H1 (cell line): ENCODE measurements around the gene PARP4. TPM values are rescaled to one million over a fixed set of nuclear protein-coding genes. Genes with fewer than 3 reads are reported as not detected.
A peak's percentile ranks its signal among the peaks of the same experiment; 100 is the strongest.
"Not testable (repeated sequence)": the region's sequence is repeated elsewhere in the genome, so short reads cannot be mapped to it uniquely, and the experiment has no call there.

Experiments used
- CTCF ChIA-PET: fragments of 300-600 bp; sonication (Branson Sonifier 250); formaldehyde crosslinking; loops from one replicate; lab custom pipeline; 2021; ENCODE audit not compliant: partially characterized antibody; lab: Charles Lee
- POLR2A ChIA-PET: fragments of 300-600 bp; sonication (Branson Sonifier 250); formaldehyde crosslinking; loops from one replicate; lab custom pipeline; 2021; ENCODE audit warnings: inconsistent platforms; ENCODE audit not compliant: partially characterized antibody; lab: Charles Lee
- DNase-seq, 2 experiments: peaks; one replicate each; pipeline versions ENCODE4 v3.0.0 to v3.0.0-alpha.2; 2010 to 2022; ENCODE audit warnings: low spot score in 2 of 2, low read depth in 1 of 2, mixed read lengths in 1 of 2
- FAIRE-seq: peaks from 2 replicates; lab custom pipeline; 2011; peaks lifted over from hg19 to GRCh38; lab: Jason Lieb, UNC
- H2AFZ ChIP-seq: 2 replicates; pipeline ENCODE4 v1.8.1; 2012; ENCODE audit warnings: low read length, inconsistent platforms
- H2AK5ac ChIP-seq: 2 replicates; pipeline ENCODE4 v1.6.1; 2013; ENCODE audit warnings: low read depth, low read length
- H2BK120ac ChIP-seq: replicated peaks from 2 replicates; pipeline ENCODE3; 2013; ENCODE audit warnings: low read depth, low read length, inconsistent platforms
- H2BK12ac ChIP-seq: 2 replicates; pipeline ENCODE4 v1.6.1; 2013; ENCODE audit warnings: low read depth, low read length
- H2BK15ac ChIP-seq: 2 replicates; pipeline ENCODE4 v1.6.1; 2013; ENCODE audit warnings: low read length
- H2BK20ac ChIP-seq: 2 replicates; pipeline ENCODE4 v1.6.1; 2013; ENCODE audit warnings: low read length
- H2BK5ac ChIP-seq: 2 replicates; pipeline ENCODE4 v1.6.1; 2013; ENCODE audit warnings: low read depth, low read length
- H3K14ac ChIP-seq: 2 replicates; pipeline ENCODE4 v1.6.1; 2013; ENCODE audit warnings: inconsistent platforms; ENCODE audit not compliant: insufficient read length
- H3K18ac ChIP-seq: 2 replicates; pipeline ENCODE4 v1.6.1; 2013; ENCODE audit warnings: low read length; ENCODE audit errors: extremely low read depth
- H3K23ac ChIP-seq: 2 replicates; pipeline ENCODE4 v1.6.1; 2013; ENCODE audit warnings: inconsistent platforms; ENCODE audit not compliant: insufficient read length
- H3K23me2 ChIP-seq: 2 replicates; pipeline ENCODE4 v1.6.1; 2013; ENCODE audit warnings: low read depth, low read length
- H3K27ac ChIP-seq: 2 replicates; pipeline ENCODE4 v1.6.1; 2011; ENCODE audit warnings: low read depth, low read length, inconsistent platforms
- H3K27me3 ChIP-seq, 4 experiments: replicated peaks in 1 of 4; 1 replicate in 1 of 4; 2 replicates in 3 of 4; pipeline versions ENCODE4 v1.6.1 to v1.8.1; 2011 to 2013; ENCODE audit warnings: low read length in 3 of 4, mild to moderate bottlenecking in 3 of 4, inconsistent platforms in 2 of 4, mixed read lengths in 2 of 4, moderate library complexity in 1 of 4; ENCODE audit not compliant: control insufficient read depth in 3 of 4, insufficient read depth in 3 of 4; ENCODE audit errors: extremely low read depth in 1 of 4
- H3K36me3 ChIP-seq, 4 experiments: 2 replicates each; pipeline versions ENCODE4 v1.6.1 to v1.8.1; 2011 to 2013; ENCODE audit warnings: mild to moderate bottlenecking in 4 of 4, low read length in 3 of 4, moderate library complexity in 2 of 4, control low read depth in 1 of 4, inconsistent platforms in 1 of 4; ENCODE audit not compliant: insufficient read depth in 4 of 4, control insufficient read depth in 2 of 4
- H3K4ac ChIP-seq: replicated peaks from 2 replicates; pipeline ENCODE3; 2013; ENCODE audit warnings: low read length, low read depth, mixed read lengths, inconsistent platforms; ENCODE audit not compliant: insufficient read length
- H3K4me1 ChIP-seq, 4 experiments: replicated peaks in 1 of 4; 1 replicate in 1 of 4; 2 replicates in 3 of 4; pipeline versions ENCODE4 v1.6.1 to v1.8.1; 2011 to 2013; ENCODE audit warnings: low read length in 3 of 4, inconsistent platforms in 2 of 4, mixed read lengths in 1 of 4; ENCODE audit not compliant: insufficient read depth in 4 of 4, control insufficient read depth in 3 of 4
- H3K4me2 ChIP-seq, 2 experiments: 2 replicates each; pipeline versions ENCODE4 v1.6.1 to v1.8.1; 2011 to 2013; ENCODE audit warnings: low read depth in 2 of 2, low read length in 2 of 2, control low read depth in 1 of 2, inconsistent platforms in 1 of 2, mild to moderate bottlenecking in 1 of 2; ENCODE audit not compliant: insufficient read depth in 1 of 2
- H3K4me3 ChIP-seq, 4 experiments: fragments of 200-600, 300-600 bp in 1 of 4; sonication (generic), shearing (Covaris generic), sonication (Bioruptor Twin) in 1 of 4; 2 replicates each; pipeline versions ENCODE4 v1.5.1 to v1.8.1; 2011 to 2016; ENCODE audit warnings: low read length in 4 of 4, low read depth in 3 of 4, control low read depth in 2 of 4, inconsistent platforms in 2 of 4, mild to moderate bottlenecking in 2 of 4, mixed read lengths in 1 of 4, moderate library complexity in 1 of 4; ENCODE audit not compliant: insufficient read depth in 2 of 4; ENCODE audit errors: extremely low read depth in 1 of 4
- H3K56ac ChIP-seq: replicated peaks from 2 replicates; pipeline ENCODE3; 2013; ENCODE audit warnings: low read depth, mild to moderate bottlenecking, mixed read lengths, low read length, inconsistent platforms; ENCODE audit not compliant: insufficient read length
- H3K79me1 ChIP-seq: 2 replicates; pipeline ENCODE4 v1.6.1; 2013; ENCODE audit warnings: low read depth, low read length, control low read depth
- H3K79me2 ChIP-seq, 2 experiments: 2 replicates each; pipeline versions ENCODE4 v1.6.1 to v1.8.1; 2012 to 2013; ENCODE audit warnings: low read length in 2 of 2, mild to moderate bottlenecking in 2 of 2, inconsistent platforms in 1 of 2; ENCODE audit not compliant: insufficient read depth in 2 of 2, control insufficient read depth in 1 of 2
- H3K9ac ChIP-seq, 4 experiments: replicated peaks in 1 of 4; 1 replicate in 1 of 4; 2 replicates in 3 of 4; pipeline versions ENCODE4 v1.6.1 to v1.8.1; 2011 to 2013; ENCODE audit warnings: low read depth in 3 of 4, low read length in 3 of 4, control low read depth in 2 of 4, mild to moderate bottlenecking in 2 of 4, moderate library complexity in 2 of 4, inconsistent platforms in 1 of 4; ENCODE audit errors: extremely low read depth in 1 of 4
- H3K9me3 ChIP-seq, 2 experiments: 2 replicates each; pipeline versions ENCODE4 v1.6.1 to v1.8.1; 2012 to 2013; ENCODE audit warnings: mild to moderate bottlenecking in 2 of 2, moderate library complexity in 2 of 2, control low read depth in 1 of 2, inconsistent platforms in 1 of 2, low read depth in 1 of 2, low read length in 1 of 2, mixed read lengths in 1 of 2; ENCODE audit not compliant: insufficient read depth in 2 of 2
- H4K20me1 ChIP-seq, 2 experiments: replicated peaks in 1 of 2; 2 replicates each; pipeline versions ENCODE3 to v1.8.1; 2011 to 2013; ENCODE audit warnings: inconsistent platforms in 2 of 2, low read length in 2 of 2, mild to moderate bottlenecking in 1 of 2; ENCODE audit not compliant: insufficient read depth in 2 of 2, control insufficient read depth in 1 of 2
- H4K5ac ChIP-seq: 2 replicates; pipeline ENCODE4 v1.6.1; 2013; ENCODE audit warnings: low read length, low read depth, mixed read lengths, inconsistent platforms; ENCODE audit not compliant: insufficient read length
- H4K8ac ChIP-seq: 2 replicates; pipeline ENCODE4 v1.8.0; 2013; ENCODE audit warnings: mild to moderate bottlenecking, moderate library complexity, low read length, inconsistent platforms; ENCODE audit not compliant: insufficient read depth; ENCODE audit errors: extremely low read depth
- H4K91ac ChIP-seq: replicated peaks from 2 replicates; pipeline ENCODE3; 2013; ENCODE audit warnings: low read length, mixed read lengths, inconsistent platforms; ENCODE audit not compliant: insufficient read length
- MAX ChIP-seq: IDR thresholded peaks from 2 replicates; pipeline ENCODE4 v1.6.1; 2012; ENCODE audit warnings: inconsistent platforms
- WGBS, 2 experiments: shearing (Covaris generic) in 1 of 2; methylation state at CpG; one replicate each; pipeline versions ENCODE4 v1.1.6 to v1.1.7; 2013 to 2015; ENCODE audit warnings: low lambda C conversion rate in 2 of 2, mixed read lengths in 2 of 2, inconsistent platforms in 1 of 2, low coverage in 1 of 2, missing lambda C conversion rate in 1 of 2; ENCODE audit not compliant: insufficient replicate concordance in 2 of 2, insufficient coverage in 1 of 2, insufficient read length in 1 of 2; ENCODE audit errors: extremely low coverage in 1 of 2, missing lambda C conversion rate in 1 of 2; 5-methylcytosine and 5-hydroxymethylcytosine counted together
- polyA plus RNA-seq, 7 experiments: library from polyadenylated mRNA; depleted of rRNA in 3 of 7; stranded (reverse) in 5 of 7; unstranded in 2 of 7; fragments of >200 nt in 5 of 7; fragments of 200-250 nt in 2 of 7; gene quantifications; 1 replicate in 5 of 7; 2 replicates in 1 of 7; 4 replicates in 1 of 7; pipeline versions ENCODE4 v1.2.1 to v1.2.3, GENCODE V29; 2011 to 2013; ENCODE audit warnings: missing spikeins in 2 of 7, mixed read lengths in 2 of 7
- total RNA-seq: library from RNA; stranded (reverse); fragmentation: NEBNext Ultra II Directional; extraction: Animal tissue kit (Norgen Biotek cat#: 25700); gene quantifications from 2 replicates; pipeline ENCODE4 v1.2.1, GENCODE V29; 2021

Gene PARP4
- total and polyA plus RNA-seq, 2 of the 8 experiments (the other 6 are each of a cell fraction or from before 2014, with no cell fraction given) = 22.2 to 40.3 TPM

GRCh38 chr13:24444851-24445250 lies 67.7 kb downstream of the PARP4 start:
- DNase-seq (peak in 1 of 2 experiments; percentile 50), FAIRE-seq (peak; percentile 83)
- H3K18ac ChIP-seq, H3K27ac ChIP-seq, H4K5ac ChIP-seq, H3K23me2 ChIP-seq, H3K79me2 ChIP-seq, H3K23ac ChIP-seq, H2BK12ac ChIP-seq, H3K4me3 ChIP-seq, H4K91ac ChIP-seq, H2BK120ac ChIP-seq, H4K20me1 ChIP-seq, H3K9ac ChIP-seq, H3K27me3 ChIP-seq, POLR2A ChIA-PET, H3K4ac ChIP-seq, H3K56ac ChIP-seq, H2BK5ac ChIP-seq, H2BK15ac ChIP-seq, H3K4me2 ChIP-seq, H3K4me1 ChIP-seq, H2BK20ac ChIP-seq, H2AK5ac ChIP-seq, H4K8ac ChIP-seq, H3K14ac ChIP-seq, H3K9me3 ChIP-seq, H3K79me1 ChIP-seq, H2AFZ ChIP-seq, CTCF ChIA-PET: not testable (repeated sequence)
- H3K36me3 ChIP-seq = peaks cover 0 to 14% (median 5%) of the 10 kb centered on the region in 4 experiments; a peak in 3 of 8 replicates
- TF ChIP-seq MAX = peak; percentile 38
- 48% methylated on average over 8 of the region's 9 CpGs; no CpG with 5 or more reads in 1 of the 2 experiments for WGBS, 2 experiments
